ENCODE measurements around the gene OR56A1.
"Not testable (repeated sequence)": the region's sequence is repeated elsewhere in the genome, so short reads cannot be mapped to it uniquely, and the experiment has no call there.

The OR56A1 gene, protein sequence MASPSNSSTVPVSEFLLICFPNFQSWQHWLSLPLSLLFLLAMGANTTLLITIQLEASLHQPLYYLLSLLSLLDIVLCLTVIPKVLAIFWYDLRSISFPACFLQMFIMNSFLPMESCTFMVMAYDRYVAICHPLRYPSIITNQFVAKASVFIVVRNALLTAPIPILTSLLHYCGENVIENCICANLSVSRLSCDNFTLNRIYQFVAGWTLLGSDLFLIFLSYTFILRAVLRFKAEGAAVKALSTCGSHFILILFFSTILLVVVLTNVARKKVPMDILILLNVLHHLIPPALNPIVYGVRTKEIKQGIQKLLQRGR

DNA sequence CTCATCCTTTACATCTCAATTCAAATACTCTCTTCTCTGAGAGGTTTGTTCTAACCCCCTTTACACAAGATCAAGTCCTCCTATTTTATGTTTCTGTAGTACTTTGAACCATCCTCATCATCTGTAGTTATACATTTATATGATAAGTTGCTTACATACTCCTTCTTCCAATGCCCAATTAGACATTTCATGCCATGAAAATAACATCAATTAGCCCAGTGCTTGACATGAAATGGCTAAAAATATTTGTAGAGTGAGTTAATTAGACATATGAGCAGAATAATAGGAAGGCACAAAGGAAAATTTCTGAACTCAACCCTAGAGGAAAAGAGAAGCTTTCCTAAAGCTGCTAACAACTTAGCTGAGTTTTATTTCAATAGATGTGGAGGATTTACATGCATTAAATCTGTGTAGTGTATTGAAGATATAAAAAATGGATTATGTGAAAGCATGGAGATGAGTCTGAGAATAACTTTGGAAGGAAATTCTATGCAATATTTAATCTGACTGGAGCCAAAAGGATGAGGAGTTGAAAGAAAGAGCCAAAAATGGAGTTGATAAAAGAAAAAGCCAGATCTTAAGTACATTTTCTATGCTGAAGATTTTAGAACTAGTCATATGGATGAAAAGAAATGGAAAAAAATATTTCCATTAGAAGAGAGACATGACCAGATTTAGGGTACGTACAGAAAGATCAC, at the start of gene OR56A1:
Gene OR56A1 (minus strand): TSS at position 51 of the 698 bp plus-strand sequence. CDS start 3,066 bp downstream, outside the sequence.
- in situ Hi-C loops (cut with MboI; ENCODE audit: low sequenced_read_pairs), result no loop called here

- in situ Hi-C loops (cut with MboI; ENCODE audit: low sequenced_read_pairs), result no loop called here
Observed at GRCh38 chr11:6079463-6079862, 48.9 kb upstream of the OR56A1 start.

DNA sequence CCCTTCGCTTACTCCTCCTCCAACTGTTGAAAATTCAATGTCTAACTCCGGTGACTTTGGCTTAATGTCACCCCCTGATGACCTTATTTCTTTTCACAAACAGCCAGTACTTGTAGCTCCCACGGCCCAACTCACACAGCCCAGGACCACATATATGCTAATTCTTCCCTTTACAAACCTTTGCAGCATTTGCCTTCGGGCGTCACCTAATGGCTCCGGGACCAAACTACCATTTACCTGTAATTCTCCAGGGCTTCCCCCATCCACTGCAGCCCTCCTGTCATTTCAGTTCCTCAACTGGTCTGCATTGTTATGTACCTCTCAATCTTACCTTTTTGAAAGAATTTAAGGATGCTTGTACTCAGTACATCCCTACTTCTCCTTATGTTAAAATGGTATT, 47.2 kb upstream of the OR56A1 start:
- in situ Hi-C loops (cut with MboI; ENCODE audit: low sequenced_read_pairs), result no loop called here

DNA sequence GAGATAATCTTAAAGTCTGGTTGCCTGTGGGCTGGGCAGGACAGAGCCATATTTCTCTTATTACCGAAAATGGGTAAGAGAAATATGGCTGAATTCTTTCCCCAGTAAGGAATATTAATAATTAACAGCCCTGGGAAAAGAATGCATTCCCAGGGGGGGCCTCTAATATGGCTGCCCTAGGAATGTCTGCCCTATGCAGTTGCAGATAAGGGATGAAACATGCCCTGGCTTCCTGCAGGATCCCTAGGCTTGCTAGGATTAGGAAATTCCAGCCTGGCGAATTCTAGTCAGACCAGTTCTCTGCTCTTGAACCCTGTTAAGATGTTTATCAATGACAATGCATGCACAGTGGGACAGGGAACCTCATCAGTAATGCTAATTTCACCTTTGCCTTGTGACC, 45.9 kb upstream of the OR56A1 start:
- in situ Hi-C loops (cut with MboI; ENCODE audit: low sequenced_read_pairs), result not testable (repeated sequence)

GRCh38 chr11:6067502-6067901, 36.9 kb upstream of the OR56A1 start:
- in situ Hi-C loops (cut with MboI; ENCODE audit: low sequenced_read_pairs), result no loop called here

DNA sequence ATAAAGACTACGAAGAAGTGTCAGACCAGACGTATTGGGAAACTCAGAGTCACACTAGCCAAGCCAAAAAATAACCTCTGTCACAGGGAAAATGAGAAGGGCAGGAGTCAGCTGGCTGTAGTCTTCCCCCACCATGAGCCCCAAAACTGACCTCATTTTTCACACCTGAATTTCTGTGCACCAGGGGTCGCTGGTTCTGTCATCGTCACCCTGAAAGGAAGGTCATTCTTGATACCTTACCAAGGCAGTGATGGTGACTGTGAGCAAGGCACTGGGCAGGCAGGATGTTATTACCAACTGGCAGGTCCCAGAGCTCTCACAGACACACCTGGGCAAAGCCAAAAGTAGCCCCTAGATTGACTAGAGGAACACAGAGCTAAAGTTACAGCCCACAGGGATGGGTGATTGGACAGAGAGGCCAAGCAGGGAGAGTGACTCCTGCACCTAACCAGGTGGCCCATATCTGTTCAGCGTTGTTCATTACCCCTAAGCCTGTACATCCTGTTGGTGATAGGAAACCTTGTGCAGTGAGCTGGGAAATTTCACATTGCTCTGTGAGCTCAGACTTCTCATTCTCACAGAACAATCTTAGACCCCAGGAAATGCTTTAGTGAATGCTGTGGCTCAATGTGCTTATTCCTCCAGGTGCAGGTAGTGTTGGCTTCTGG, 32.3 kb upstream of the OR56A1 start:
- in situ Hi-C loops (cut with MboI; ENCODE audit: low sequenced_read_pairs), result no loop called here

DNA sequence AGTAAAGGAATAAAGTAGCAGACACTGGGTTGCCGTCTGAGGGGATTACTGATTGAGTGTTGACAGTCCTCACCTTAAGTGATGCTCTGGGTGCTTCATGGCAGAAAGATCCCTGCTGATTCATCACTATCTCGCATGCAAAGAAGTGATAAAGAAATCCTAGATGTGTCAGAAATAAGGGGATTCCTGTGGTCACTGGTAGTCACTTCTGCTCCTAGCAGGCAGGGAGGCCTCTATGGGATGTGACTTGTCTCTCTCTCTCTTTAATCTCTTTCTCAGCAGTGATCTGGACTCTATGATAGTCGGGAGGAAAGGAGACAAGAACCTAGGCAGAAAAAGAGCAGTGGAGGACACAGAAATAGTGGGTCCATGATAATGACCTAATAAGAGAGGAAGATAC, 30.9 kb upstream of the OR56A1 start:
- in situ Hi-C loops (cut with MboI; ENCODE audit: low sequenced_read_pairs), result no loop called here

DNA sequence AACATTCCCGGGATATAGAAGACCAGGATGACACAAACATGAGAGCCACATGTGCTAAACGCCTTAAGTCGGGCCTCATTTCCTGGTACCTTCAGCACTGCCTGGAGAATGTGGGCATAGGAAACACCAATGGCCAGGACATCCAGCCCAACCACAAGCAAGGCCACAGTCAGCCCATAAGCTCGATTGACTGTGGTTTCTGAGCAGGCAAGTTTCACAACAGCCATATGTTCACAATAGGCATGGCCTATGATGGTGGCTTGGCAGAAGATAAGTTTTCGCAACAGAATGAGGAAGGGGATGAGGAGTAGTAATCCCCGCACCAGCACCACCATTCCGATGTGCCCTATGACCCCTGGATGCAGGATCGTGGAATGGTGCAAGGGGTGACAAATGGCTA, 26.9 kb upstream of the OR56A1 start:
- in situ Hi-C loops (cut with MboI; ENCODE audit: low sequenced_read_pairs), result no loop called here

DNA sequence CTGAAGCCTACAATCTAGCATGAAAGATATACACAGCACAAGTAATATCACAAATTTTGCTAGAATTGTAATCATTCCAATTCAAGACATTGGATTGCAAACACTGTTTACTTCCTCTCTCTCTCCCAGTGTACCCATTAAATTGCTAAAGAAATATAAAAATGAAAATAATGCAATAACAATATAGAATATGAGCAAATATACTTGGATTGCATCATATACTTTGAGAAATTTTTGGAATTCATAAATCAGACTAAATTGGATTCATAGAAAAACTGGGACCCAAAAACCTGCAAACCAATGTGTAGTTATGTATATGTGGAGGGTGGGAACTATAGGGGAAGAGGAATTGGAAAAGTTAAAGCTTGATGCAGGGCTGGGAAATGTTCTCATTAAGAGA, 25.0 kb upstream of the OR56A1 start:
- in situ Hi-C loops (cut with MboI; ENCODE audit: low sequenced_read_pairs), result no loop called here

DNA sequence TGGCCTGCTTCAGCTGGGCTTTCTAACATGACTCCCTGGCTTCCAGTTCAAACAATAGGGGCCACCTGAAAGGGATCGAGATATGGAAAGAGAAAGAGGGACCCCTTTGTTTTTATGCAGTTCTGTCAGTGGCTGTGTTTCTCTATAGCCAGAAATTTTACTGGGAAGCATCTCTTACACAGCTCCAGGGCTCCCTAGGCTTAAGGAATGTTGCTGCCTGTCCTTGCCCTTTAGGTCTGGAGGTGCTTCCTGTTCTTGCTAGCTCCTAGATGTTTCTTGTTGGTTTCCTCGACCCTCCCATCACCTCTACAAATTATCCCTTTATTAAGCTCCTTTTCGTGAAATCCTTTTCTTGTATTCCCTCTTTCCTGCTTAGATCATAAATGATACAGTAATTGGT, 21.8 kb upstream of the OR56A1 start:
- in situ Hi-C loops (cut with MboI; ENCODE audit: low sequenced_read_pairs), result no loop called here

- in situ Hi-C loops (cut with MboI; ENCODE audit: low sequenced_read_pairs), result no loop called here
Observed at GRCh38 chr11:6040874-6041273, 10.3 kb upstream of the OR56A1 start.

DNA sequence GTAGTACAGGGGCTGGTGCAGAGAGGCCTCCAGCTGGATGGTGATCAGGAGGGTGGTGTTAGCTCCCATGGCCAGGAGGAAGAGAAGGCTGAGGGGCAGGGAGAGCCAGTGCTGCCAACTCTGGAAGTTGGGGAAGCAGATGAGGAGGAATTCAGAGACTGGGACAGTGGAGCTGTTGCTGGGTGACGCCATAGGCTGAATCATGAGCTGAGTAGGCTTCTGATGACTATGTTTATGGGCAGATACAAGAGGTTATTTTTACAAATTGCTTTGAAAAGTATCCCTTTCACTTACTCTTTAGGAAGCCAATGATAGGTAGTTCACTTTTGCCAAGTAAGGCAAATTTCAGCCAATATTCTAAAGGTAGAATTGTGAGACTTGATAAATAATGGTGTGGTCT, 3.1 kb downstream of the OR56A1 start:
- in situ Hi-C loops (cut with MboI; ENCODE audit: low sequenced_read_pairs), result no loop called here

GRCh38 chr11:6025056-6025455, 5.5 kb downstream of the OR56A1 start:
- in situ Hi-C loops (cut with MboI; ENCODE audit: low sequenced_read_pairs), result no loop called here

GRCh38 chr11:6022956-6023355, 7.6 kb downstream of the OR56A1 start:
- in situ Hi-C loops (cut with MboI; ENCODE audit: low sequenced_read_pairs), result no loop called here

DNA sequence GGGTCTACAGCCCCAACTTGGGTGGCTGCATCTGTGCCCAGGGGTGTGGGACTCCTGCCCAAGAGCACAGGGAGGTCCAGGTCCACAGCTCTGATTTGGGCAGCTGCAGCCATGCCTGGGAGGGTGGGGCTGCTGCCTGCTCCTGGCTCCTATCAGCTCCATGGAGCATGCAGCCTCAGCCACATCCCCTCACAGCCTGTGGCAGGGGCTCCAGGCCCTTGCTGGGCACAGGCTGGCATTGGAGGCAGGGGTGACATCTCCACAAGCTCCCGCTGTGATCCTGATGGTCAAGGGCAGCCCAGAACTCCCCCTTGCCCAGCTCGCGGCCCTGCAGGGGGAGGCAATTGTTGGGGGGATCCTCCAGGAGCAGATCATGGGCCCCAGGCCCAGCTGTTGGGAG, 17.5 kb downstream of the OR56A1 start:
- in situ Hi-C loops (cut with MboI; ENCODE audit: low sequenced_read_pairs), result no loop called here

GRCh38 chr11:6012035-6012668, 18.4 kb downstream of the OR56A1 start:
- in situ Hi-C loops (cut with MboI; ENCODE audit: low sequenced_read_pairs), result no loop called here

DNA sequence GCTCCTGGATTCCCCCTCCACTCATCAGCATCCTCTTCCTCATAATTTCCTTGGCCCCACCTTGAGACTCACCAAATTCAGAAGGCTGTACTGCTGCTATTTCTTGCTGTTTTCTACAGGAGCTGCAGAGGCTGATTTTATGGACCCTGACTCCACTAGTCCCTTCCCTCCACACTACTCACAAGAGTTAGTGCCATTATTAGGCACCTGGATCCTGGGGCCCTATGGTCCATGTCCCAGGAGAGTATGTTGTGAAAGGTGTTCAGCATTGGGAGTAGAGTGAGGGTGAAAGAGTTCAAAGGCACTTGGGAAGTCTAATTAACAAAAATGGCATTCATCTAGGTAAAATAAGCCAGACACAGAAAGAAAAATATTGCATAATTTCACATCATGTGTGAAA, 23.7 kb downstream of the OR56A1 start, which contains the start of gene OR56A4:
Gene OR56A4 (minus strand): TSS at position 101 of the 400 bp plus-strand sequence. CDS start 3,954 bp downstream, outside the sequence.
- in situ Hi-C loops (cut with MboI; ENCODE audit: low sequenced_read_pairs), result no loop called here

DNA sequence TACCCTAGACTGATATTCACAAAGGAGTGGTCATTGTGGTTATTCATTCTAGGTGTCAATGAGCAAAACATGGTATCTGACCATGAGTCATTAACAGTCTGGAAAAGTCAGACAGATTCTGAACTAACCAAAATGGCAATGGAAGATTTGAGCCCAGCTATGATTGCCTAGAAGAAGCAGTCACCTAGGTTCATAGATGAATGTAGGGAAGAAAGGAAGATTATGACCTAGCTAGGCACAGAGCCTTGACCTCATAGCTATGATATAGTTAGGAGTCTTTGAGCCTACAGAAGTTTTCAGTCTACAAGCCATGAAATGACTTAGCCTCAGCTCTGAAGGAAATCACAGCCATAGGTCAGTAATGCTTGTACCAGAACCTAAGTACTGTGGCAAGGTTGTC, 24.2 kb downstream of the OR56A1 start:
- in situ Hi-C loops (cut with MboI; ENCODE audit: low sequenced_read_pairs), result no loop called here

GRCh38 chr11:6002202-6002699, 28.3 kb downstream of the OR56A1 start:
- in situ Hi-C loops (cut with MboI; ENCODE audit: low sequenced_read_pairs), result no loop called here

- in situ Hi-C loops (cut with MboI; ENCODE audit: low sequenced_read_pairs), result no loop called here
Observed at GRCh38 chr11:5994791-5995190, 35.8 kb downstream of the OR56A1 start.

GRCh38 chr11:5992604-5993251, 37.8 kb downstream of the OR56A1 start:
- in situ Hi-C loops (cut with MboI; ENCODE audit: low sequenced_read_pairs), result no loop called here
